HepG2 (cell line): ENCODE measurements around the gene TTLL4.

Source experiments
- CTCF ChIP-seq: sonication (generic); formaldehyde crosslinking; IDR thresholded peaks from 2 replicates; pipeline ENCODE4 v1.5.0; 2020; ENCODE audit warnings: mild to moderate bottlenecking, missing genetic modification reagents, moderate library complexity
- HMG20A ChIP-seq: IDR thresholded peaks from 2 replicates; pipeline ENCODE4 v1.6.1; 2016; ENCODE audit warnings: borderline replicate concordance
- JUND ChIP-seq: sonication (generic); formaldehyde crosslinking; IDR thresholded peaks from 2 replicates; pipeline ENCODE4 v1.8.0; 2022; ENCODE audit warnings: mild to moderate bottlenecking, missing genetic modification reagents
- MAFK ChIP-seq, 2 experiments: IDR thresholded peaks in 1 of 2; conservative IDR thresholded peaks in 1 of 2; 2 replicates each; pipeline ENCODE4 v1.6.1; 2011; ENCODE audit warnings: improper control_type of control experiment in 2 of 2, low read length in 2 of 2
- NR3C1 ChIP-seq: sonication (generic); formaldehyde crosslinking; IDR thresholded peaks from 2 replicates; pipeline ENCODE4 v1.4.0; 2020; ENCODE audit warnings: missing genetic modification reagents
- SMARCE1 ChIP-seq: fragments of 450-650 bp; IDR thresholded peaks from 2 replicates; pipeline ENCODE4 v1.6.1; 2017; ENCODE audit warnings: borderline replicate concordance
- TBX2 ChIP-seq: sonication (generic); formaldehyde crosslinking; IDR thresholded peaks from 2 replicates; pipeline ENCODE4 v1.5.0; 2020; ENCODE audit warnings: missing genetic modification reagents, mild to moderate bottlenecking, borderline replicate concordance
- ZNF792 ChIP-seq: IDR thresholded peaks from 2 replicates; pipeline ENCODE4 v1.6.1; 2016
- TF ChIP-seq, protein P1 (sequence below): IDR thresholded peaks from 2 replicates; pipeline ENCODE4 v1.6.1; 2018; ENCODE audit warnings: missing genetic modification reagents, mild to moderate bottlenecking, missing compliant biosample characterization

GRCh38 chr2:218662377-218662776 lies 48.3 kb upstream of the TTLL4 start:
- no peak for TF ChIP-seq HMG20A
- TF ChIP-seq TBX2 = no peak
- TF ChIP-seq JUND (CRISPR knock-in tag) = no peak
- no peak for TF ChIP-seq SMARCE1
- TF ChIP-seq CTCF = no peak
- no peak for TF ChIP-seq MAFK (conservative IDR thresholded peaks at IDR 0.05 in 1 of 2, IDR thresholded peaks at IDR 0.05 in 1 of 2; ENCODE audit: low read length in 2 of 2)
- TF ChIP-seq, protein P1, sequence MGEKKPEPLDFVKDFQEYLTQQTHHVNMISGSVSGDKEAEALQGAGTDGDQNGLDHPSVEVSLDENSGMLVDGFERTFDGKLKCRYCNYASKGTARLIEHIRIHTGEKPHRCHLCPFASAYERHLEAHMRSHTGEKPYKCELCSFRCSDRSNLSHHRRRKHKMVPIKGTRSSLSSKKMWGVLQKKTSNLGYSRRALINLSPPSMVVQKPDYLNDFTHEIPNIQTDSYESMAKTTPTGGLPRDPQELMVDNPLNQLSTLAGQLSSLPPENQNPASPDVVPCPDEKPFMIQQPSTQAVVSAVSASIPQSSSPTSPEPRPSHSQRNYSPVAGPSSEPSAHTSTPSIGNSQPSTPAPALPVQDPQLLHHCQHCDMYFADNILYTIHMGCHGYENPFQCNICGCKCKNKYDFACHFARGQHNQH = no peak
- TF ChIP-seq NR3C1 (CRISPR knock-in tag) = no peak
- TF ChIP-seq ZNF792 (CRISPR knock-in tag) = no peak
